ENCODE measurements around the gene ARL8B. TPM values are rescaled to one million over a fixed set of nuclear protein-coding genes. Genes with fewer than 3 reads are reported as not detected.

Gene ARL8B
- total and polyA plus RNA-seq, 7 donors: 35.1 to 266 (median 141) TPM

- TF ChIP-seq CTCF (IDR thresholded peaks at IDR 0.05): peak; percentile 33
- Histone ChIP-seq H3K27ac (peak overlapping the region; percentile 61), H3K27me3 (ENCODE audit: insufficient read depth in 3 of 3, low read length in 2 of 3) (no peaks in the 10 kb centered on the region), H3K36me3 (ENCODE audit: insufficient read depth in 1 of 2, low read depth in 1 of 2) (no peaks in the 10 kb centered on the region), H3K4me3 (no peak overlapping the region), H3K4me1 (peaks cover 83% of the 10 kb centered on the region), H3K9me3 (no peaks in the 10 kb centered on the region)
- WGBS, 3 donors: 51 to 63% (median 56%) methylated on average over 6 of the region's 6 CpGs
- ATAC-seq (peak in 3 of 4 donors; percentile 32 to 43 (median 33)), DNase-seq (no peak)
- intact Hi-C loops (cut with DNase I): no loop called here
Measured at GRCh38 chr3:5136211-5136918, 14.3 kb downstream of the ARL8B start.

- intact Hi-C loops (cut with DNase I): no loop called here
- peak overlapping the region; percentile 61 for H3K27ac ChIP-seq
- H3K36me3 ChIP-seq (ENCODE audit: insufficient read depth in 1 of 2, low read depth in 1 of 2): no peaks in the 10 kb centered on the region
- peaks cover 77% of the 10 kb centered on the region for H3K4me1 ChIP-seq
- 53 to 68% (median 58%) methylated on average over 2 of the region's 2 CpGs for WGBS, 3 donors
- DNase-seq (no peak), ATAC-seq (peak in 3 of 4 donors; percentile 29 to 45 (median 44))
- H3K9me3 ChIP-seq: no peaks in the 10 kb centered on the region
- no peak for TF ChIP-seq CTCF (IDR thresholded peaks at IDR 0.05)
- H3K27me3 ChIP-seq (ENCODE audit: insufficient read depth in 3 of 3, low read length in 2 of 3): no peaks in the 10 kb centered on the region
- no peak overlapping the region for H3K4me3 ChIP-seq
Measured at GRCh38 chr3:5136919-5137429, 14.9 kb downstream of the ARL8B start.

- Histone ChIP-seq H3K27ac (peak overlapping the region; percentile 61), H3K4me1 (peaks cover 72% of the 10 kb centered on the region), H3K36me3 (ENCODE audit: insufficient read depth in 1 of 2, low read depth in 1 of 2) (no peaks in the 10 kb centered on the region), H3K9me3 (no peaks in the 10 kb centered on the region), H3K4me3 (peak overlapping the region; percentile 3), H3K27me3 (ENCODE audit: insufficient read depth in 3 of 3, low read length in 2 of 3) (no peaks in the 10 kb centered on the region)
- WGBS, 3 donors: 23 to 30% (median 25%) methylated on average over 5 of the region's 5 CpGs
- intact Hi-C loops (cut with DNase I): no loop called here
- ATAC-seq (peak; percentile 45 to 72 (median 63)), DNase-seq (no peak)
- no peak for TF ChIP-seq CTCF (IDR thresholded peaks at IDR 0.05)
Measured at GRCh38 chr3:5138214-5138981, 16.3 kb downstream of the ARL8B start.

GRCh38 chr3:5140230-5140621 is 18.1 kb downstream of the ARL8B start:
- WGBS, 3 donors: 85 to 90% (median 87%) methylated on average over 4 of the region's 4 CpGs
- no peaks in the 10 kb centered on the region for H3K27me3 ChIP-seq (ENCODE audit: insufficient read depth in 3 of 3, low read length in 2 of 3)
- H3K4me3 ChIP-seq: no peak overlapping the region
- H3K27ac ChIP-seq: peak overlapping the region; percentile 61
- no peaks in the 10 kb centered on the region for H3K9me3 ChIP-seq
- no peak for TF ChIP-seq CTCF (IDR thresholded peaks at IDR 0.05)
- intact Hi-C loops (cut with DNase I): loop anchor here (5.0 kb wide), 2 partner anchors 37 to 47 kb away; partner anchors contain the start of gene EDEM1 (in 1 of the 2)
- H3K36me3 ChIP-seq (ENCODE audit: insufficient read depth in 1 of 2, low read depth in 1 of 2): no peaks in the 10 kb centered on the region
- DNase-seq: no peak
- ATAC-seq: no peak
- H3K4me1 ChIP-seq: peaks cover 74% of the 10 kb centered on the region
